ENCODE measurements around the gene GDPGP1.

DNA sequence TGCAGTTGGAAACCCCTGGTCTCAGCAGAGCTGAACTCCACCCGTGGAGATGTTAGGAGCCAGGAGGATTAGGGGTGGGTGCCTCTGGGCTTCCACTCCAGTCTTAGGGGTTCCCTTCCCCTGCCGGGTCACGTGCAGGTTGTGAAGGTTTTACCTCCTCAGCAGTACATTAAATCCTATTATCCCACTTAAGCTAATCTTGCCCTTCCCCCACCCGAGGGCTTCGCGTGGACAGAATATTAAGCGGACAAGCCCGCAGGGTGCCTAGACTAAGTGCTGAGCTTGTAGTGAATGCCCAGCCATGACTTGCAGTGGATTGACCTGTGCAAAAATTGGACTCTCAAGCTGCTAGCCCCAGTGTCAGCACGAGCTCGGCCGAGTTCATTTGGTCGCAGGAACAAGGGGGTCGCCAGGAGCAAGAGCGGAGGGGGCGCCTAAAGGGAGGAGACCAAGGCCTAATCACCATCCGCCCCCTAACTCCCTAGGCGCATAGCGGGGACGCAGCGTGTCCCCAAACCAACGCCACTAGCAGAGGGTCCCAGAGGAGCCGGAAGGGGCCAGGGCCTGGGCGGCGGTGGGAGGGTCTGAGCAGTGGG, 33.4 kb upstream of the GDPGP1 start:
- TF ChIP-seq, protein P1, sequence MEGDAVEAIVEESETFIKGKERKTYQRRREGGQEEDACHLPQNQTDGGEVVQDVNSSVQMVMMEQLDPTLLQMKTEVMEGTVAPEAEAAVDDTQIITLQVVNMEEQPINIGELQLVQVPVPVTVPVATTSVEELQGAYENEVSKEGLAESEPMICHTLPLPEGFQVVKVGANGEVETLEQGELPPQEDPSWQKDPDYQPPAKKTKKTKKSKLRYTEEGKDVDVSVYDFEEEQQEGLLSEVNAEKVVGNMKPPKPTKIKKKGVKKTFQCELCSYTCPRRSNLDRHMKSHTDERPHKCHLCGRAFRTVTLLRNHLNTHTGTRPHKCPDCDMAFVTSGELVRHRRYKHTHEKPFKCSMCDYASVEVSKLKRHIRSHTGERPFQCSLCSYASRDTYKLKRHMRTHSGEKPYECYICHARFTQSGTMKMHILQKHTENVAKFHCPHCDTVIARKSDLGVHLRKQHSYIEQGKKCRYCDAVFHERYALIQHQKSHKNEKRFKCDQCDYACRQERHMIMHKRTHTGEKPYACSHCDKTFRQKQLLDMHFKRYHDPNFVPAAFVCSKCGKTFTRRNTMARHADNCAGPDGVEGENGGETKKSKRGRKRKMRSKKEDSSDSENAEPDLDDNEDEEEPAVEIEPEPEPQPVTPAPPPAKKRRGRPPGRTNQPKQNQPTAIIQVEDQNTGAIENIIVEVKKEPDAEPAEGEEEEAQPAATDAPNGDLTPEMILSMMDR (conservative IDR thresholded peaks at IDR 0.05; ENCODE audit: low read depth in 2 of 2) = no peak
- no peak for TF ChIP-seq POLR2AphosphoS5 (IDR thresholded peaks at IDR 0.05; ENCODE audit: low read depth)
- no peak for TF ChIP-seq EZH2 (IDR thresholded peaks at IDR 0.05; ENCODE audit: low read depth, unreplicated experiment)
